Breast epithelium (tissue), 4 donors: ENCODE measurements around the gene CACNA1I. TPM values are rescaled to one million over a fixed set of nuclear protein-coding genes. Genes with fewer than 3 reads are reported as not detected.

Experiments used
- DNase-seq, 2 donors: peaks; one replicate each; pipeline ENCODE4 v3.0.0-alpha.2; 2019; ENCODE audit warnings: low spot score in 2 of 2
- H3K27ac ChIP-seq, 2 donors: fragments of 200-600 bp; sonication (generic) in 1 of 2; one replicate each; pipeline ENCODE4 v1.5.1; 2016 to 2019; ENCODE audit warnings: mild to moderate bottlenecking in 1 of 2
- H3K27me3 ChIP-seq, 2 donors: fragments of 200-600 bp; sonication (generic) in 1 of 2; one replicate each; pipeline versions ENCODE4 v1.5.1 to v1.6.0; 2017 to 2019; ENCODE audit warnings: control low read depth in 1 of 2, mild to moderate bottlenecking in 1 of 2
- H3K36me3 ChIP-seq: fragments of 200-600 bp; one replicate; pipeline ENCODE4 v1.5.1; 2019
- H3K4me1 ChIP-seq, 2 donors: fragments of 200-600 bp; sonication (generic); one replicate each; pipeline ENCODE4 v1.5.1; 2016 to 2019; ENCODE audit warnings: control low read depth in 1 of 2
- H3K4me3 ChIP-seq, 3 donors: fragments of 200-600 bp; sonication (generic); 1 replicate in 2 of 3; 2 replicates in 1 of 3; pipeline ENCODE4 v1.5.1; 2016 to 2019; ENCODE audit warnings: mild to moderate bottlenecking in 3 of 3, moderate library complexity in 2 of 3
- H3K9me3 ChIP-seq, 2 donors: fragments of 200-600 bp; sonication (generic) in 1 of 2; one replicate each; pipeline ENCODE4 v1.5.1; 2016 to 2019; ENCODE audit warnings: control low read depth in 1 of 2
- POLR2A ChIP-seq: fragments of 450-650 bp; IDR thresholded peaks from one replicate; pipeline ENCODE4 v1.6.1; 2016; ENCODE audit warnings: antibody characterized with exemption, mild to moderate bottlenecking, moderate library complexity
- POLR2AphosphoS5 ChIP-seq, 3 donors: sonication (generic); formaldehyde crosslinking; IDR thresholded peaks; one replicate each; pipeline ENCODE4 v1.6.1; 2017; ENCODE audit warnings: antibody characterized with exemption in 3 of 3
- intact Hi-C: fragments of 100-400 bp; cut with DNase I; formaldehyde crosslinking; loops from one replicate; pipeline ENCODE4 v1.15.1; 2023; ENCODE audit warnings: low total_unique reads
- total RNA-seq, 3 donors: library from RNA; depleted of rRNA; stranded (reverse); fragments of >200 nt; gene quantifications; one replicate each; pipeline ENCODE4 v1.1.0, GENCODE V29; 2016
- TF ChIP-seq, protein P1 (sequence below), 3 donors: fragments of 450-650 bp; IDR thresholded peaks; one replicate each; pipeline ENCODE4 v1.5.1; 2016 to 2017; ENCODE audit warnings: antibody characterized with exemption in 3 of 3, mild to moderate bottlenecking in 3 of 3, moderate library complexity in 3 of 3

Gene CACNA1I
- total RNA-seq, 3 donors from 2014 or later = 0.32 to 0.44 (median 0.33) TPM

- DNase-seq = no peak
- intact Hi-C loops = no loop called here
- TF ChIP-seq POLR2AphosphoS5 (IDR thresholded peaks at IDR 0.05) = no peak
- TF ChIP-seq POLR2A = no peak
- TF ChIP-seq, protein P1, sequence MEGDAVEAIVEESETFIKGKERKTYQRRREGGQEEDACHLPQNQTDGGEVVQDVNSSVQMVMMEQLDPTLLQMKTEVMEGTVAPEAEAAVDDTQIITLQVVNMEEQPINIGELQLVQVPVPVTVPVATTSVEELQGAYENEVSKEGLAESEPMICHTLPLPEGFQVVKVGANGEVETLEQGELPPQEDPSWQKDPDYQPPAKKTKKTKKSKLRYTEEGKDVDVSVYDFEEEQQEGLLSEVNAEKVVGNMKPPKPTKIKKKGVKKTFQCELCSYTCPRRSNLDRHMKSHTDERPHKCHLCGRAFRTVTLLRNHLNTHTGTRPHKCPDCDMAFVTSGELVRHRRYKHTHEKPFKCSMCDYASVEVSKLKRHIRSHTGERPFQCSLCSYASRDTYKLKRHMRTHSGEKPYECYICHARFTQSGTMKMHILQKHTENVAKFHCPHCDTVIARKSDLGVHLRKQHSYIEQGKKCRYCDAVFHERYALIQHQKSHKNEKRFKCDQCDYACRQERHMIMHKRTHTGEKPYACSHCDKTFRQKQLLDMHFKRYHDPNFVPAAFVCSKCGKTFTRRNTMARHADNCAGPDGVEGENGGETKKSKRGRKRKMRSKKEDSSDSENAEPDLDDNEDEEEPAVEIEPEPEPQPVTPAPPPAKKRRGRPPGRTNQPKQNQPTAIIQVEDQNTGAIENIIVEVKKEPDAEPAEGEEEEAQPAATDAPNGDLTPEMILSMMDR (IDR thresholded peaks at IDR 0.05) = no peak
- Histone ChIP-seq H3K27ac (no peak overlapping the region), H3K4me3 (no peak overlapping the region), H3K27me3 (no peaks in the 10 kb centered on the region), H3K4me1 (no peaks in the 10 kb centered on the region), H3K36me3 (no peaks in the 10 kb centered on the region), H3K9me3 (no peaks in the 10 kb centered on the region)
These were observed 2.1 kb upstream of the CACNA1I start for GRCh38 chr22:39568278-39568981.

GRCh38 chr22:39569066-39569465 is 1.5 kb upstream of the CACNA1I start:
- no peak for DNase-seq
- no peaks in the 10 kb centered on the region for H3K9me3 ChIP-seq
- no peaks in the 10 kb centered on the region for H3K4me1 ChIP-seq
- no peak overlapping the region for H3K27ac ChIP-seq
- intact Hi-C loops = no loop called here
- TF ChIP-seq, protein P1 (IDR thresholded peaks at IDR 0.05) = no peak
- no peak for TF ChIP-seq POLR2AphosphoS5 (IDR thresholded peaks at IDR 0.05)
- no peak for TF ChIP-seq POLR2A
- H3K36me3 ChIP-seq = no peaks in the 10 kb centered on the region
- no peaks in the 10 kb centered on the region for H3K27me3 ChIP-seq
- H3K4me3 ChIP-seq = no peak overlapping the region

DNA sequence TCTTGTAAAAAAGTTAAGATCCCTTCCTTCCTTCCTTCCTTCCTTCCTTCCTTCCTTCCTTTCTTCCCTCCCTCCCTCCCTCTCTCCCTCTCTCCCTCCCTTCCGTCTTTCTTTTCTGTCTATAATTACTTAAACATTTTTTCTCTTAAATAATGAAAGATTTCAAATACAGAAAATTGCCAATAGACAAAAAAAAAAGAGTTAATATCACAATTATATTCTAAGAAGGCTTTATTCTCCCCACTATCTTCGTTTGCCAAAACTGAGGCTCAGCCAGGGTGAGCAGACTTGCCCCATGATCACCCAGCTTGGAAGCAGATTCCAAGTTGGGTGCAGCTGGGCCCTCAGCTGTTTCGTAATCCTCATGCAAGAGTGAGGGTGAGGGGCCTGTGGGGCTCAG is 327 bp upstream of the CACNA1I start:
- Histone ChIP-seq H3K4me1 (no peaks in the 10 kb centered on the region), H3K27me3 (no peaks in the 10 kb centered on the region), H3K27ac (no peak overlapping the region), H3K36me3 (no peaks in the 10 kb centered on the region), H3K4me3 (no peak overlapping the region), H3K9me3 (no peaks in the 10 kb centered on the region)
- no peak for DNase-seq
- intact Hi-C loops = loop anchor here (1.0 kb wide), 1 partner anchor 10 kb away; no protein-coding TSS in a partner anchor
- TF ChIP-seq POLR2AphosphoS5 (IDR thresholded peaks at IDR 0.05) = no peak
- no peak for TF ChIP-seq POLR2A
- TF ChIP-seq, protein P1 (IDR thresholded peaks at IDR 0.05) = no peak

DNA sequence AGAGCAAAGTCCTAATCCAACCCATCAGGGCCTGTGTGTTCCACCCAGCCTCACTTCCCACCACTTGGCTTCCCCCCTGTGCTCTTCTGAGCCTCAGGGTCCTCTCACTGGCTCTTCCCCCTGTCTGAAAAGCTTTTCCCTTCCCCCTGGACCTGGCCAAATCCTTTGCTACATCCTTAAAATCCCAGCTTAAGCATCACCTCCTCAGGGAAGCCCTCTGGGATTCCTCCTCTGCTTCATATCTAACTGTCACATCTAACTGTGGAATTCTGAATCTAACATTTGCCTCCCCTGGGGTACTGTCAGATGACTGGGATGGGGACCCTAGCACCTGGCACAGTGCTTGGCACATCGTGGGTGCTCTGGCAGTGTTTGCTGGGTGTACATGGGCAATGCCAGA is 985 bp downstream of the CACNA1I start:
- Histone ChIP-seq H3K4me3 (no peak overlapping the region), H3K27ac (no peak overlapping the region), H3K36me3 (no peaks in the 10 kb centered on the region), H3K9me3 (no peaks in the 10 kb centered on the region), H3K27me3 (no peaks in the 10 kb centered on the region), H3K4me1 (no peaks in the 10 kb centered on the region)
- no peak for DNase-seq
- TF ChIP-seq POLR2AphosphoS5 (IDR thresholded peaks at IDR 0.05) (no peak), POLR2A (no peak)
- TF ChIP-seq, protein P1 (IDR thresholded peaks at IDR 0.05) = no peak
- intact Hi-C loops = no loop called here

GRCh38 chr22:39574779-39575551 is 4.4 kb downstream of the CACNA1I start:
- Histone ChIP-seq H3K36me3 (no peaks in the 10 kb centered on the region), H3K4me1 (no peaks in the 10 kb centered on the region), H3K27ac (no peak overlapping the region), H3K9me3 (no peaks in the 10 kb centered on the region), H3K4me3 (no peak overlapping the region), H3K27me3 (no peaks in the 10 kb centered on the region)
- intact Hi-C loops = no loop called here
- TF ChIP-seq POLR2AphosphoS5 (IDR thresholded peaks at IDR 0.05) (no peak), POLR2A (no peak)
- TF ChIP-seq, protein P1 (IDR thresholded peaks at IDR 0.05) = no peak
- no peak for DNase-seq
